Fibroblast of upper back skin (primary cell): ENCODE data around the gene AKNA.

Experiments
- DNase-seq: peaks from one replicate; pipeline ENCODE4 v3.0.0-alpha.2; 2013

The AKNA gene

GRCh38 chr9:114416906-114417305 is 29.1 kb upstream of the AKNA start:
- DNase-seq, result no peak

DNA sequence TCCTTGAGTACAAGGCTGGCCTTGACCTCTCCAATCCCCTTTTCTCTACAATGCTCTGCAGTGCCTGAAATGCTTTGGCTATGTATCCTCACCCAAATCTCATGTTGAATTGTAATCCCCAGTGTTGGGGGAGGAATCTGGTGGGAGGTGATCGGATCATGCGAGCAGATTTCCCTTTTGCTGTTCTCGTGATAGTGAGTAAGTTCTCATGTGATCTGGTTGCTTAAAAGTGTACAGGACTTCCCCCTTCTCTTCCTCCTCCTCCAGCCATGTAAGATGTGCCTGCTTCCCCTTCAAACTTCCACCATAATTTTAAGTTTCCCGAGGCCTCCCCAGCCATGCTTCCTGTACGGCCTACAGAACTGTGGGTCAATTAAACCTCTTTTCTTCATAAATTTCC is 28.5 kb upstream of the AKNA start:
- DNase-seq, result no peak

GRCh38 chr9:114414346-114414745 is 26.6 kb upstream of the AKNA start:
- DNase-seq, result no peak

GRCh38 chr9:114413861-114414301 is 26.1 kb upstream of the AKNA start:
- peak; percentile 69 for DNase-seq

- DNase-seq, result no peak
Observed at GRCh38 chr9:114412048-114412683, 24.4 kb upstream of the AKNA start.

GRCh38 chr9:114411452-114411851 is 23.7 kb upstream of the AKNA start:
- DNase-seq, result no peak

GRCh38 chr9:114410910-114411309 is 23.1 kb upstream of the AKNA start:
- no peak for DNase-seq

- DNase-seq, result no peak
Observed at GRCh38 chr9:114409842-114410241, 22.1 kb upstream of the AKNA start.

GRCh38 chr9:114409103-114409780 is 21.5 kb upstream of the AKNA start:
- DNase-seq, result peak; percentile 43

DNA sequence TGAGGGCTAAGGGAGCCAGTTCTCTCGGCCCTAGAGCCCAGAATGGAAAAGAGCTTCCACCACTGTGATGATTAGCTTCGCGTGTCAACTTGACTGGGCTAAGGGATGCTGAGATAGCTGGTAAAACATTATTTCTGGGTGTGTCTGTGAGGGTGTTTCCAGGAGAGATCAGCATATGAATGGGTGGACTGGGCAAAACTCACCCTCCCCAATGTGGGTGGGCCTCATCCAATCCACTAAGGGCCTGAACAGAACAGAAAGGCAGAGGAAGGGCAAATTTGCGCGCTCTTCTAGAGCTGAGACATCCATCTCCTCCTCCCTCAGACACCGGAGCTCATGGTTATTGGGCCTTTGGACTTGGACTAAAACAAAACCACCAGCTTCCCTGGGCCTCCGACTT is 20.9 kb upstream of the AKNA start:
- DNase-seq, result no peak

GRCh38 chr9:114407889-114408288 is 20.1 kb upstream of the AKNA start:
- DNase-seq, result no peak

DNA sequence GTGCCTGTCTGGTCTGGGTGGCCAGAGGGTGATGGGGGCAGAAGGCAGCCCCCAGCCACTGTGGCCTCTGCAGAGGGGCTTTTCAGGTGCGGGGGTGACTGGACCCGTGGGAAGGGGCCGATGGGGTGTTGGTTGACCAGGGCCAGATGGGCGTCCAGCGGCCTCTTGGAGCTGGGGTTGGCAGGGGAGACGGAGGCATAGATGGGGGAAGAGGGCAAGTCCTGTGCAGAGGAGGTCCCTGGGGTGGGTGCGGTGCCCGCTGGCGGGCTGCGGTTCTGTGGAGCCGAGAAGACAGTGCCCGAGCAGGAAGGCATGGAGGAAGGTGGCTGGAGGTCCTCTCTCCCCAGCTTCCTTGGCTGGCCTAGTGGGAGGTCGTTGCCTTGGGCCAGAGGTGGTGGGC is 18.7 kb upstream of the AKNA start:
- DNase-seq, result no peak

GRCh38 chr9:114405294-114406034 is 17.7 kb upstream of the AKNA start:
- DNase-seq, result peak; percentile 83

DNA sequence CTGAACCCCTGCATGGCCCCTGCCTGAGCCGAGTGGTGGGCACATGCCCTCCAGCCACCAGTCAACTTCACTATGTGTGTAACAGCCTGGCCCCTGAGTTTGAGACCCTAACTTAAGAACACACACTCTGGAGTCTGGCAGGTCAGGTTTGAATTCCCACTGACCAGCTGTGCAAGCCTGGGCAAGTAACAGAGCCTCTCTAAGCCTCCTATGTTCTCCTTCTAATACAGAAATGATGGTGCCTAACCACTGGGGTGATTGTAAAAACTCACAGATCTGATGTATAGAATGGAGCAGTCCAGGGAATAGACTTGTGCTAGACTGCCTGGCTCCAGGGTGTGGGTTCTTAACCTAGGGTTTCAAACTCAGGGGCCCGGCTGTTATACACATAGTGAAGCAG is 16.7 kb upstream of the AKNA start:
- DNase-seq, result no peak

GRCh38 chr9:114403153-114403756 is 15.5 kb upstream of the AKNA start:
- DNase-seq, result no peak

DNA sequence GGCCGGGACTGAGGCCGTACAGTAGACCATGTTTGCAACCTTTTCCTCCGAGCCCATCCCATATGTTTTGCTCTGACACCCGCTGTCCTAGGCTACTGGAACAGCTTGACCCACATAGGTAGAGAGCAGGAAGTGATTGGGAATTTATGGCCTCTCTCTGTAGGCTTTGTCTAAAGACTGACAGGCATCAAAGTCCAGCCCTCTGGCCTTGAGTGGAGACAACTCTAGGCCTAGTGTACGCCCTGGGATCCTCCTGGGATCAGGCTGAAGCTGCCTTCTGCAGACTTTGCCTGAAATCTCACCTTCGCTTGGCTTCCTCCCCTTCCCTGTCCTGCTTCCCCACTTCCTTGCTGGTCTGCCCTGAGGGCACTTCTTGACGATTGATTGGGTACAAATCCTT is 13.6 kb upstream of the AKNA start:
- no peak for DNase-seq

GRCh38 chr9:114400772-114401171 is 13.0 kb upstream of the AKNA start:
- DNase-seq, result no peak

- no peak for DNase-seq
Observed at GRCh38 chr9:114400219-114400618, 12.4 kb upstream of the AKNA start.

- no peak for DNase-seq
Observed at GRCh38 chr9:114399381-114399780, 11.6 kb upstream of the AKNA start.

DNA sequence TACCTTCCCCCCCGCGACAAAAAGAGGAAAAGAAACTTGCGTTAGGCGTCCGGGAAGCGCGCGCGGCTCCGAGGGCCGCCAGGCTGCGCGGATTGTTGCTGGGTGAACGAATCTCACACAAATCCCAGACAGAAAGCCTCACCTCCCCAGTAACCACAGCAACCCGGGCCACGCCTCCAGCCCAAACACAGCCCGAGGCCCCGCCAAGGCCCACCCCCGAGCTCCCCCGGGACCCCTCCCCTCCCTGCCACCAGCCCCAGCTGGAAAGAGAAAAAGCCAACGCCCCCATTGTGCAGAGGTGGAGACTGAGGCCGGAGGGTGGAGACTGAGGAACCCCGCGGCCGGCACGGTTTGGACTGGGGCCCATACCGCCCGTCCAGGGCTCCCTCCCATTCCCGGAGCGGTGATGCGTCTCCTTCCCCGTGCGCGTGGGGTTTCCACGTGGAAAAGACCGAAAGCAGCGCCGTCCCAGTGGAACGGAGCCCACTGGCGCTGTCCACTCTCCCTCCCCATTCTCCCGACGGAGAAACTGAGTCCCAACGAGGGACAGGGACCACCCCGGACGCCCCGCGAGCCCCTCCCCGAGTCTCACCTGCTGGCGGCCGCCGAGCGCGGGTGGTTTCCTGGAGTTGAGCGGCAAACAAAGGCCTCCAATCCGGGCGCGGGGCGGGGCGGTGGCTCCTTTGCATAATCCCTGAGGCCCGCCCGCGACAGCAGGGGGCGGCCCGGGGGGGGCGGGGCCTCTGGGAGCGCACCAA is 10.2 kb upstream of the AKNA start:
- DNase-seq, result peak; percentile 95

GRCh38 chr9:114397219-114397847 is 9.6 kb upstream of the AKNA start:
- no peak for DNase-seq

DNA sequence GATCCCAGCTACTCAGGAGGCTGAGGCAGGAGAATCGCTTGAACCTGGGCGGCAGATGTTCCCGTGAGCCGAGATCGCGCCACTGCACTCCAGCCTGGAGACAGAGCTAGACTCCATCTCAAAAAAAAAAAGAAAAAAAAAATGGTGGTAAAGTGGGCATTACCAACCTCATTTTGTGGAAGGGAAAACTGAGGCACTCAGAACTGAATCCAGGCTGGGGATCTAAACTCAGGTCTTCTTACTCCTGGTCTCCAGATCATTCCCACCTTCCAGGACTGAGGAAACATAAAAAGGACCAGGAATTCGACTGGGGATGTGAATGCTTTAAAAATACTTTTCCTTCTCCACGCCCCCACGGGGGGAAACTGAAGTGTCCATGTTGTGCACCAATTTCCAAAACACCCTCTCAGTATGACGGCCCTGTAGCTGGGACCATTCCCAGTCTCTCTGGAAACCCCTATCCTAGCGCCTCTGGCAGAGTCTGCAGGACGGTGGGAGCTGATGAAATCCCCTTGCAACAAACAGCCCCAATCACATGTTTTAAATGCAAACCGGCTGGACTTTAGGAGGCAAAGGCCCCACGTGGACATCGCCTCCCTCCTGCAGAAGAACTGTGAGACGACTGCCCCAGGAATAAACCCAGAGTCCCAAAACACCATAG is 8.9 kb upstream of the AKNA start:
- peak; percentile 99 for DNase-seq
